Fibroblast of skin of back (primary cell): ENCODE results near the gene QRFPR. TPM values are rescaled to one million over a fixed set of nuclear protein-coding genes. Genes with fewer than 3 reads are reported as not detected.
"Not testable (repeated sequence)": the region's sequence is repeated elsewhere in the genome, so short reads cannot be mapped to it uniquely, and the experiment has no call there.

Experiments used
- DNase-seq: peaks from one replicate; pipeline ENCODE4 v3.0.0-alpha.2; 2013
- polyA plus RNA-seq, 2 experiments: library from polyadenylated mRNA; unstranded; fragments of 120-200 nt; gene quantifications; one replicate each; pipeline ENCODE4 v1.2.1, GENCODE V29; 2013; ENCODE audit not compliant: insufficient read length in 2 of 2

Gene QRFPR
- not detected for polyA plus RNA-seq (2013, experiment 1 of 2; ENCODE audit: insufficient read length)
- not detected for polyA plus RNA-seq (2013, experiment 2 of 2; ENCODE audit: insufficient read length)

- DNase-seq, result no peak
These were observed at the start of gene QRFPR for GRCh38 chr4:121380776-121381462. Gene QRFPR (minus strand): TSS chr4:121381018. CDS start chr4:121380647, 371 bp downstream.

- peak; percentile 7 for DNase-seq
These were observed 47.9 kb upstream of the QRFPR start for GRCh38 chr4:121428721-121429120.

GRCh38 chr4:121421594-121421993 lies 40.8 kb upstream of the QRFPR start:
- DNase-seq, result no peak

- DNase-seq, result no peak
These were observed 30.4 kb upstream of the QRFPR start for GRCh38 chr4:121411151-121411744.

GRCh38 chr4:121408567-121408966 lies 27.7 kb upstream of the QRFPR start:
- not testable (repeated sequence) for DNase-seq

- no peak for DNase-seq
These were observed 19.8 kb upstream of the QRFPR start for GRCh38 chr4:121400632-121401031.

- DNase-seq, result no peak
These were observed 17.3 kb upstream of the QRFPR start for GRCh38 chr4:121397941-121398601.

- no peak for DNase-seq
These were observed 16.6 kb upstream of the QRFPR start for GRCh38 chr4:121397434-121397833.

GRCh38 chr4:121392426-121393086 lies 11.7 kb upstream of the QRFPR start:
- DNase-seq, result no peak

GRCh38 chr4:121390335-121390734 lies 9.5 kb upstream of the QRFPR start:
- DNase-seq, result no peak

GRCh38 chr4:121379276-121379675 lies 1.5 kb downstream of the QRFPR start:
- no peak for DNase-seq

- DNase-seq, result no peak
These were observed 3.7 kb downstream of the QRFPR start for GRCh38 chr4:121377076-121377475.

- DNase-seq, result no peak
These were observed 4.3 kb downstream of the QRFPR start for GRCh38 chr4:121376556-121376955.

GRCh38 chr4:121376097-121376496 lies 4.7 kb downstream of the QRFPR start:
- no peak for DNase-seq

- DNase-seq, result peak; percentile 20
These were observed 5.6 kb downstream of the QRFPR start for GRCh38 chr4:121375262-121375661.

GRCh38 chr4:121373841-121374240 lies 7.0 kb downstream of the QRFPR start:
- no peak for DNase-seq

GRCh38 chr4:121370729-121371325 lies 10.0 kb downstream of the QRFPR start:
- DNase-seq, result peak; percentile 51

- no peak for DNase-seq
These were observed 20.3 kb downstream of the QRFPR start for GRCh38 chr4:121360495-121360894.

- DNase-seq, result peak; percentile 35
These were observed 22.3 kb downstream of the QRFPR start for GRCh38 chr4:121358473-121358872.

- DNase-seq, result no peak
These were observed 27.6 kb downstream of the QRFPR start for GRCh38 chr4:121353213-121353612.

- DNase-seq, result no peak
These were observed 36.7 kb downstream of the QRFPR start for GRCh38 chr4:121344098-121344497.

GRCh38 chr4:121340247-121340646 lies 40.6 kb downstream of the QRFPR start:
- no peak for DNase-seq

- DNase-seq, result no peak
These were observed 41.0 kb downstream of the QRFPR start for GRCh38 chr4:121339824-121340223.
